Testis (tissue), 2 donors: ENCODE data around the gene MYOT.

Experiments
- POLR2A ChIP-seq: fragments of 450-650 bp; IDR thresholded peaks from one replicate; pipeline ENCODE4 v1.6.1; 2017; ENCODE audit warnings: antibody characterized with exemption, mild to moderate bottlenecking, moderate library complexity
- TF ChIP-seq, protein P1 (sequence below), 3 experiments: fragments of 450-650 bp in 2 of 3; fragments of 200-600 bp in 1 of 3; sonication (generic) in 1 of 3; IDR thresholded peaks; one replicate each; pipeline ENCODE4 v1.5.1; 2016 to 2019; ENCODE audit warnings: antibody characterized with exemption in 3 of 3, mild to moderate bottlenecking in 2 of 3, moderate library complexity in 1 of 3

DNA sequence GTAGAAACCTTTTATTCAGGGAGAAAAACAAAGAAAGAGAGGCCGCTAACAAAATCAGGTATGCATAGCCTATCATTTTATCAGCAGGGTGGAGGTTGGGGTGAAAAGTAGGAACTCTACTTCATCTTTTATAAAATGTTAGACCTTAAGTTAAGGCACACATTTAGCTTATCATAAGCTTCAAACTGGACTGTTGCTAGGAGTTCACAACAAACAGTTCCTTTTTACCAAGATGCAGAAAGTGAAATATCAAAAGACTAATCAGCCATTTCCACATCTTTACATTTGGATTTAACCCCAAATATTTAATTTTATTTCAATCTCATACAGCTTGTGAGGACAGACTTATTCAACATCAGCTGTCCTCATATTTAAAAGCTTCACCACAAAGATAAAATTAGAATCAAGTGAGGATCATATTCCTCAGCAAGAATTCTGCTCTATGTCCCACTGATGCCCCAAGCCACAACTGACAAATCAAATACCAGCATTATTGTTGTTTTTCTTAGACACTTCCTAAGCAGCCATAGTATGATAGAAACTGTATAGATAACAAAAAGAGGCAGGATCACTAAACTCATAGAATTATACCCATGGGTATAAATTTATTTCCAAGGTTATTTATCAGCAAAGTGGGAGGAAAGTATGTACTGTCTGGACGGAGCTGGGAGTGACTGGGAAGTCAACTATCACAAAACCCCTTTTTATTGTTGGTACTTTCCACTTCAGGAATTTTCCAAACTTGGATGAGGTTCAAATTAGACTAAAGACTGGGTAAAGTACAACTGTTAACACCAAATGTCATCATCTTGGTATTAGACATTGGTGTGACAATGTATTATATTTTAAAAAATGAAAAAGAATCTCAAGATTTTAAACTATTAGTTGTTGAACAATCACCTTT lies 29.9 kb upstream of the MYOT start:
- TF ChIP-seq, protein P1, sequence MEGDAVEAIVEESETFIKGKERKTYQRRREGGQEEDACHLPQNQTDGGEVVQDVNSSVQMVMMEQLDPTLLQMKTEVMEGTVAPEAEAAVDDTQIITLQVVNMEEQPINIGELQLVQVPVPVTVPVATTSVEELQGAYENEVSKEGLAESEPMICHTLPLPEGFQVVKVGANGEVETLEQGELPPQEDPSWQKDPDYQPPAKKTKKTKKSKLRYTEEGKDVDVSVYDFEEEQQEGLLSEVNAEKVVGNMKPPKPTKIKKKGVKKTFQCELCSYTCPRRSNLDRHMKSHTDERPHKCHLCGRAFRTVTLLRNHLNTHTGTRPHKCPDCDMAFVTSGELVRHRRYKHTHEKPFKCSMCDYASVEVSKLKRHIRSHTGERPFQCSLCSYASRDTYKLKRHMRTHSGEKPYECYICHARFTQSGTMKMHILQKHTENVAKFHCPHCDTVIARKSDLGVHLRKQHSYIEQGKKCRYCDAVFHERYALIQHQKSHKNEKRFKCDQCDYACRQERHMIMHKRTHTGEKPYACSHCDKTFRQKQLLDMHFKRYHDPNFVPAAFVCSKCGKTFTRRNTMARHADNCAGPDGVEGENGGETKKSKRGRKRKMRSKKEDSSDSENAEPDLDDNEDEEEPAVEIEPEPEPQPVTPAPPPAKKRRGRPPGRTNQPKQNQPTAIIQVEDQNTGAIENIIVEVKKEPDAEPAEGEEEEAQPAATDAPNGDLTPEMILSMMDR (IDR thresholded peaks at IDR 0.05), result no peak
- TF ChIP-seq POLR2A, result no peak
